ENCODE measurements around the gene AIFM1.

- TF ChIP-seq CTCF (IDR thresholded peaks at IDR 0.05) (no peak), EZH2 (IDR thresholded peaks at IDR 0.05) (no peak), EZH2phosphoT487 (IDR thresholded peaks at IDR 0.05) (no peak)
Observed at GRCh38 chrX:130190801-130191200, 25.2 kb upstream of the AIFM1 start.
